Measurements from ENCODE around the gene MYO1E. TPM values are rescaled to one million over a fixed set of nuclear protein-coding genes. Genes with fewer than 3 reads are reported as not detected.
"Not testable (repeated sequence)": the region's sequence is repeated elsewhere in the genome, so short reads cannot be mapped to it uniquely, and the experiment has no call there.

MYO1E gene
- polyA plus RNA-seq, 1 donor from 2014 or later, result 0.38 TPM

GRCh38 chr15:59392299-59392698, 19.6 kb upstream of the MYO1E start:
- Histone ChIP-seq H3K9ac (ENCODE audit: low read length) (no peak overlapping the region), H4K20me1 (ENCODE audit: insufficient read depth) (no peaks in the 10 kb centered on the region), H3F3A (ENCODE audit: insufficient read depth, low read length, poor library complexity, severe bottlenecking) (no peaks in the 10 kb centered on the region), H3K9me3 (ENCODE audit: low read length) (no peaks in the 10 kb centered on the region), H3K27me3 (ENCODE audit: insufficient read depth, low read depth, low read length) (no peaks in the 10 kb centered on the region), H3K36me3 (ENCODE audit: insufficient read depth, low read length) (no peaks in the 10 kb centered on the region), H3K9me2 (ENCODE audit: insufficient read depth, low read length) (no peaks in the 10 kb centered on the region), H3K79me2 (replicated peaks; ENCODE audit: insufficient read depth, low read length) (no peaks in the 10 kb centered on the region), H3K4me2 (ENCODE audit: low read length) (no peak overlapping the region), H2AFZ (ENCODE audit: low read depth, low read length) (no peak overlapping the region), H3K27ac (ENCODE audit: low read length) (no peak overlapping the region), H3K4me3 (ENCODE audit: low read length) (no peak overlapping the region)
- TF ChIP-seq MXI1 (conservative IDR thresholded peaks at IDR 0.05; ENCODE audit: poor library complexity, severe bottlenecking), result no peak
- TF ChIP-seq TAF1 (IDR thresholded peaks at IDR 0.05; ENCODE audit: low read depth), result no peak
- TF ChIP-seq CTCF (IDR thresholded peaks at IDR 0.05; ENCODE audit: poor library complexity, severe bottlenecking), result no peak
- TF ChIP-seq REST (IDR thresholded peaks at IDR 0.05; ENCODE audit: borderline replicate concordance), result no peak
- TF ChIP-seq POLR2AphosphoS5 (IDR thresholded peaks at IDR 0.05), result no peak
- no peak for TF ChIP-seq SMC3 (conservative IDR thresholded peaks at IDR 0.05; ENCODE audit: poor library complexity)
- no peak for TF ChIP-seq EZH2 (IDR thresholded peaks at IDR 0.05; ENCODE audit: borderline replicate concordance, insufficient read depth, low read length, poor library complexity, severe bottlenecking)
- TF ChIP-seq EP300 (conservative IDR thresholded peaks at IDR 0.05; ENCODE audit: poor library complexity, severe bottlenecking), result no peak
- no peak for TF ChIP-seq RAD21 (conservative IDR thresholded peaks at IDR 0.05)

GRCh38 chr15:59388670-59389069, 16.0 kb upstream of the MYO1E start:
- no peak overlapping the region for H3K4me2 ChIP-seq (ENCODE audit: low read length)
- TF ChIP-seq MXI1 (conservative IDR thresholded peaks at IDR 0.05; ENCODE audit: poor library complexity, severe bottlenecking) (no peak), CTCF (IDR thresholded peaks at IDR 0.05; ENCODE audit: poor library complexity, severe bottlenecking) (no peak), TAF1 (IDR thresholded peaks at IDR 0.05; ENCODE audit: low read depth) (no peak), EZH2 (IDR thresholded peaks at IDR 0.05; ENCODE audit: borderline replicate concordance, insufficient read depth, low read length, poor library complexity, severe bottlenecking) (no peak), SMC3 (conservative IDR thresholded peaks at IDR 0.05; ENCODE audit: poor library complexity) (no peak), REST (IDR thresholded peaks at IDR 0.05; ENCODE audit: borderline replicate concordance) (no peak), EP300 (conservative IDR thresholded peaks at IDR 0.05; ENCODE audit: poor library complexity, severe bottlenecking) (no peak), RAD21 (conservative IDR thresholded peaks at IDR 0.05) (no peak), POLR2AphosphoS5 (IDR thresholded peaks at IDR 0.05) (no peak)
- no peaks in the 10 kb centered on the region for H4K20me1 ChIP-seq (ENCODE audit: insufficient read depth)
- no peak overlapping the region for H3K9ac ChIP-seq (ENCODE audit: low read length)
- no peaks in the 10 kb centered on the region for H3K27me3 ChIP-seq (ENCODE audit: insufficient read depth, low read depth, low read length)
- H3K79me2 ChIP-seq (replicated peaks; ENCODE audit: insufficient read depth, low read length), result no peaks in the 10 kb centered on the region
- no peaks in the 10 kb centered on the region for H3K9me2 ChIP-seq (ENCODE audit: insufficient read depth, low read length)
- H2AFZ ChIP-seq (ENCODE audit: low read depth, low read length), result no peak overlapping the region
- H3K27ac ChIP-seq (ENCODE audit: low read length), result no peak overlapping the region
- H3K9me3 ChIP-seq (ENCODE audit: low read length), result no peaks in the 10 kb centered on the region
- H3F3A ChIP-seq (ENCODE audit: insufficient read depth, low read length, poor library complexity, severe bottlenecking), result no peaks in the 10 kb centered on the region
- no peak overlapping the region for H3K4me3 ChIP-seq (ENCODE audit: low read length)
- no peaks in the 10 kb centered on the region for H3K36me3 ChIP-seq (ENCODE audit: insufficient read depth, low read length)

GRCh38 chr15:59387196-59387878, 14.7 kb upstream of the MYO1E start:
- not testable (repeated sequence) for H3K27me3 ChIP-seq (ENCODE audit: insufficient read depth, low read depth, low read length); H3K9me3 ChIP-seq (ENCODE audit: low read length); H3K4me3 ChIP-seq (ENCODE audit: low read length); H3K4me2 ChIP-seq (ENCODE audit: low read length); H3K9ac ChIP-seq (ENCODE audit: low read length); H3K79me2 ChIP-seq (replicated peaks; ENCODE audit: insufficient read depth, low read length); H4K20me1 ChIP-seq (ENCODE audit: insufficient read depth); H3K36me3 ChIP-seq (ENCODE audit: insufficient read depth, low read length); H3K27ac ChIP-seq (ENCODE audit: low read length); H3K9me2 ChIP-seq (ENCODE audit: insufficient read depth, low read length); H2AFZ ChIP-seq (ENCODE audit: low read depth, low read length); H3F3A ChIP-seq (ENCODE audit: insufficient read depth, low read length, poor library complexity, severe bottlenecking)
